MM.1S (cell line): Measurements from ENCODE around the gene SLC7A9.

Source experiments
- EZH2phosphoT487 ChIP-seq: fragments of 300-600 bp; sonication (generic); IDR thresholded peaks from 2 replicates; pipeline ENCODE4 v1.6.1; 2018; ENCODE audit warnings: antibody characterized with exemption, low read length
- TF ChIP-seq, protein P1 (sequence below): fragments of 300-600 bp; sonication (generic); IDR thresholded peaks from 2 replicates; pipeline ENCODE4 v1.5.1; 2016; ENCODE audit warnings: antibody characterized with exemption, low read length, mixed read lengths

GRCh38 chr19:32814624-32815023 lies 54.9 kb downstream of the SLC7A9 start:
- no peak for TF ChIP-seq EZH2phosphoT487
- TF ChIP-seq, protein P1, sequence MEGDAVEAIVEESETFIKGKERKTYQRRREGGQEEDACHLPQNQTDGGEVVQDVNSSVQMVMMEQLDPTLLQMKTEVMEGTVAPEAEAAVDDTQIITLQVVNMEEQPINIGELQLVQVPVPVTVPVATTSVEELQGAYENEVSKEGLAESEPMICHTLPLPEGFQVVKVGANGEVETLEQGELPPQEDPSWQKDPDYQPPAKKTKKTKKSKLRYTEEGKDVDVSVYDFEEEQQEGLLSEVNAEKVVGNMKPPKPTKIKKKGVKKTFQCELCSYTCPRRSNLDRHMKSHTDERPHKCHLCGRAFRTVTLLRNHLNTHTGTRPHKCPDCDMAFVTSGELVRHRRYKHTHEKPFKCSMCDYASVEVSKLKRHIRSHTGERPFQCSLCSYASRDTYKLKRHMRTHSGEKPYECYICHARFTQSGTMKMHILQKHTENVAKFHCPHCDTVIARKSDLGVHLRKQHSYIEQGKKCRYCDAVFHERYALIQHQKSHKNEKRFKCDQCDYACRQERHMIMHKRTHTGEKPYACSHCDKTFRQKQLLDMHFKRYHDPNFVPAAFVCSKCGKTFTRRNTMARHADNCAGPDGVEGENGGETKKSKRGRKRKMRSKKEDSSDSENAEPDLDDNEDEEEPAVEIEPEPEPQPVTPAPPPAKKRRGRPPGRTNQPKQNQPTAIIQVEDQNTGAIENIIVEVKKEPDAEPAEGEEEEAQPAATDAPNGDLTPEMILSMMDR, result no peak
